UCSD-AML1 (cell line): ENCODE measurements around the gene FGD5.
A peak's percentile ranks its signal among the peaks of the same experiment; 100 is the strongest.
"Not testable (repeated sequence)": the region's sequence is repeated elsewhere in the genome, so short reads cannot be mapped to it uniquely, and the experiment has no call there.

ENCODE experiments used
- DNase-seq: peaks from one replicate; lab custom pipeline; 2025; ENCODE audit not compliant: unreplicated experiment; lab: John Stamatoyannopoulos, UW

Gene FGD5

DNA sequence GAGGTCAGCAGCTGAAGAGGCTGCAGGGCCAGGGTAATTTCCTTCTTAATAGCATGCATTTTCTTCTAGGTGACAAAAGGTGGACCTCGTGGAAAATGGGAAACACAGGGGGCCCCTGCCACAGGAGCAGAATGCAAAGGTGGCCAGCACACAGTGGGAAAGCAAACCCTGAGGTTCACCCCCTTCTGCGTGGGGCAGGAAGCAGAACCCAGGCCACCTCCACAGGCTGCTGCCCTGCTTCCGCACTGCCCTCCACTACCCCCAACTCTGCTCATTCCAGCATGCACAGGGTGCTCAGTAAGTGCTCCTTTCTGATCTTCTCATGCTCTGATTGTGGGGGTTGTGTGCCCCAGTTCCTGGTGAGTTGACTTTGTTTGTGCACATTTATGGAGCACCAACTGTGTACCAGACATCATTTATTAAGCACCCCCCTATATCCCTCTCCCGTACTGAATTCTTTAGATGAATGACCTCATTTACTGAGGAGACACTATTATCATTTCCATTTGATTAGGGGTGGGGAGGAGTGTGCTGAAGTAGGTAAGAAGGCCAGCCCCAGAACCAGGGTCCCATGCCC is 12.7 kb upstream of the FGD5 start:
- peak; percentile 40 for DNase-seq

DNA sequence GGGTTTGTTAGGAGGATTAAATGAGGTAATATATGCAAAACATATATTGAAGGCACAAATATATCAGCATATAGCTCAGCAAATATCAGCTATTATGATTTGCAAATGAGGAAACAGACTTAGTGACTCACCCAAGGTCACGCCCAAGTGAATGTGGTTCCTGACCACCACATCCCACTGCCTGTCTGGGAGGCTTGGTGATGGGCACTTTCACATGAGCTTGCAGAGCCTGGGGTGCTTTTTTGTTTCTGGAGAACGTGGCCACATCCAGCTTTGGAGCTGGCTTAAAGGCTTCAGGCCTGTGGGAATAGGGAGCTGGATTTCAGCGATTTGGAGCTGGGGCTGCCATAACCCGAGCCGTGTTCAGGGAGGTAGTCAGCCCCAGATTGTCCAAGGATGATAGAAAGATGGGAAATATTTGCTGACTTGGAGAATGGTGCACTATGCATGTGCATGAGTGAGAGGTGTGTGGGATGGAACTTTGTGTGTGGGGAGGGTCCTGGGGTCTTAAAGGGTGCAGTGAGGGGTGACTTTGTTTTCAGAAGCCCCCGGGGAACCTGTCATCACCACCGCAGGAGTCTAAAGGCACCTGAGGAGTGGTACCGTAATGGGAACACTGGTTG is 12.0 kb upstream of the FGD5 start:
- peak; percentile 74 for DNase-seq

DNA sequence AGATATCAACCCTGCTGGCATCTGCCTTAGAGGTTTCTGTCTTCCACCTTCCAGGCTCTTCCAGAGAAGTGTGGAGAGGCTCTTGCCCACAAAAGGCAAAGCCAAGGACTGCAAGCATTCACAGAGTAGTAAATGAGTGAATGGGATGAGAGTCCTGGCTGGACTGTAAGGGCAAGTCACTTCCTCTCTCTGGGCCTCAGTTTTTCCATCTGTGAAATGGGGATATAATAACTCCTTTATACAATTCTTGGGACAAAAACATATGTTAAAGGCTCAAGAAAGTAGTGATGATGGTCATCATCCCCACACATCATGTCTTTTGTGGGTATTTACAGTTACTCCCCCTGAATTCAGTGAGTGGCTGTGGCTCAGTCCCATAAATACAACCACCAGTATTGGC is 10.7 kb upstream of the FGD5 start:
- no peak for DNase-seq

DNA sequence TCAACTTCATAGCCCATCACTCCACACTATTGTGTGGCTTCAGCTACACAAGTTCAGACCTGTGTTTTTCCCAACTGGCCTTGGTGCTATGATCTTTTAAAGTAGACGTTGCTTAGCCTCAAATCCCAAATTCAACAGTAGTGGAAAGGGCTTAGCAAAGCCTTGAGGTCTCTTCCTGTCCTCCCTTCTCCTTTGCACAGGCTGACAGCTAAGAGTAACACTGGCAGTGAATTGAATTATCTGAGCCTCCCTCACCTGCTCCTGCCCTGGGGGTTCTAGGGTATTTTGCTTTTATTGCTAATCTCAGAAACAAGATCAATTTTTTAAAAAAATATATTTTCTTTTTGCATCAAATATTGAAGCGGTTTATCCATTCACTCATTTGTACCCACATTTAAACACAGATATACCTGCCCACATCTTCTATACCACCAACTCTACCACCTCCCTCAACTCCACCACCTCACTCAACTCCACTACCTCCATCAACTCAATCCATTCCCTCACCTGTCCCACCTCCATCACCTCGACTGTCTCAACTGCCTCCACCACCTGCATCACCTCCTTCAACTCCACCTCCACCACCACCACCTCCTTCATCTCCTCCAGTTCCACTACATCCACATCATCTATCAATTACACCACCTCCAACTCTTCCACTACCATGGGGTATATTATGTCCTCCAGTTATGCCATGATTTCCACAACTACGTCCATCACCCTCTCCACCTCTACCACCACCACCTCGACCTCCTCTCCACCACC is 10.1 kb upstream of the FGD5 start:
- no peak for DNase-seq

DNA sequence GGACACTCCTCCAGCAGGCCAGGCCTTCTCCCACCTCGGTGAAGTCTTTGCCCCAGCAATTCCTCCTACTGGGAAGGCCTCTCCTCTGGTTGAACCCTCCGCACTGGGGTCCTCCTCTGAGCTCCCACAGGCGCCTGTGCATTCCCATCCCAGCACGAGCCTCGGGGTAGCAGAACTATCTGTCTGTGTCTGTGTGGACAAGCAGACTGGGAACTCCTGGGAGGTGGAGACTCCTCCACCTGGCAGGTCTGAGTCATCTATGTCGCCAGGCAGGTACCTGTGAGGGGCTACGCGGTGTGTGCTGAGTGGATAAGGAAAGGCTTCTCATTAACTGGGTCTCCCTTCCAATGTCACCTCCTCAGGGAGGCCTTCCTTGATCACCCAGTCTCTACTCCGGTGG is 9.2 kb upstream of the FGD5 start:
- not testable (repeated sequence) for DNase-seq

DNA sequence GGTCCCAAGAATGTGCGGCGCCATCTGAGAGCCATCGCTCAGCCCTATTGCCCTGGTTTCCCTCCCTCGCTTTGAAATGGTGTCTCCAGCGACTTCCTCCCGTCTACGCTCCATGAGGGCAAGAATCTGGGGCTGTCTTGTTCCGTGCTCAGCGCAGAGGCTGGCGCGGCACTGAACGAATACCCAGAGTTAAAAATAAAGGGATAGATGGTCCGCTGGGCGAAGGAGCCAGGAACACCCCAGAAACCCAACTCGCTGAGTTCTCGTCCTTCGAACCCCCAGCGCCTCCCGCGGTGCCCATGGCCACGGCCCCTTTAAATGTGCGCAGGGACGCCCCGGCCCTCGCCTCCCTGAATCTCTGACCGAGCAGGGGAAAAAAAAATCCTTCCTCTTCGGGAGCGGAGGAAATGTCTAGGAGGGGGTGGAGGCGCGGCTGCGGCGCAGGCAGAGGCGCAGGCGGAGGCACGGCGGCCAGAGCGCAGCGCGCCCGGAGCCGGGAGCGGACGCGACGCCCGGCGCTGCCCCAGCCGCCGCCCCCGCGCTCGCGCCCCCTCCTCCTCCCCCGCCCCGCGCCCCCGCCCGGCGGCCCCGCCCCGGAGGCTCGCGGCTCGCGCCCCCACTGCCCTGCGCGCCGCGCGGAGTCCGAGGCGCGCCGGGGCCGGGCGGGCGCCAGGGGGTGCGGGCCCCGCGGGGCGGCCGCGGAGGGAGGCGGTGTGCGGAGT is 8.5 kb upstream of the FGD5 start:
- peak; percentile 81 for DNase-seq

DNA sequence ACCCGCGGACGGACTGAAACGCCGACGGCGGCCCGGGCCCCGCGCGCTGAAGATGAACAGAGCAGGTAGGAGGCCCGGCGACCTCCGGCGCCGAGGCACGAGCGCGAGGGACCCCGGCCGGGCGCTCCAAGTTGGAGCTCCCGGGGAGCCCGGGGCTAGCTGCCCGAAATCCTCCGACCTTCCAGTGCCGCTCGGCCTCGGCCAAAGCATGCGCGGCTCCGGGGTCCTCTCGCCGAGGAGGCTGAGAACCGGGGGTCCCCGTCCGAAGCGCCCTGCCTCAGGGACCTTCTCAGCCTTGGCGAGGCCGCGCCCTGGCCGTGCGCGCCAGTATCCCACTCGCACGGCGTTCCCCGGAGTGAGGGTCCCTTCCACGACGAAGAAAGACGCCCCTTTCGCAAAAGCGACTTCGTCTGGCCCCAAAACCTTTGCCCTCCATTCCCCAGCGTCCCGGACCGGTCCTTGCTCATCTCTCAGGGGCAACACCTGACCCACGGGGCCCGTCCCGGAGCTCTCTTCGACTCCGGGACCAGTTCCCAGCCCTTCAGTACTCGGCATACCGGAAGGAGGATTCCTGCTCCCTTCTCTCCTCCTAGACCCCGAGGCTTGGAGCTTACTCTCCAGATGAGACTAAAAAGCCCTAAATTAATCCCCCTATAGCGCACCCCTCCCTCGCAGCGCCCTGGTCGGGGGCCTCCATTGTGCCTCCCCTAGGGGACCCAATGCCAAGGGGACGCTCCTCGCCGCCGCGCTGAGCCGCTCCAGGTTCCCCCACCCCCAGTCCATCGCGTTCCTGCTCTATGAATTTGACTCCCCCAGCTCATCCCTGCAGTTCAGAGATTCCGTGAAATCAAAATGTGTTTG is 7.7 kb upstream of the FGD5 start:
- DNase-seq: peak; percentile 58

DNA sequence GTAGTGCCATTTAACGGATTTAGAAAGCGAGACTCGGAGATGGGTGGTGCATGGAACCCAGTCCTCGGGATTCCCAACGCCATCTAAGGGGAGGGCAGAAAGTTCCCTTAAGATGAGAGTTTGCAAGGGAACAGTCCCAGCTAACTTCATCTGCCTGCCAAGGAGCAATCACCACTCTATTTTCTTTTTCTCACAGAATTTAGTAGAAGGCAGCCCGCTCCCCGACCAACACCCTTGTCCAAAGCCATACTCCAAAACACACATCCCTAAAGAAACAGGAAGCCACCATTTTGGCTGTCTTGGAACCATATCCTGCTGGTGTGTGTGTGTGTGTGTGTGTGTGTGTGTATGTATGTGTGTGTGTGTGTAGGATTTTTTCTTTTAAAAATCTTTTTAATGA is 7.1 kb upstream of the FGD5 start:
- DNase-seq: peak; percentile 54

DNA sequence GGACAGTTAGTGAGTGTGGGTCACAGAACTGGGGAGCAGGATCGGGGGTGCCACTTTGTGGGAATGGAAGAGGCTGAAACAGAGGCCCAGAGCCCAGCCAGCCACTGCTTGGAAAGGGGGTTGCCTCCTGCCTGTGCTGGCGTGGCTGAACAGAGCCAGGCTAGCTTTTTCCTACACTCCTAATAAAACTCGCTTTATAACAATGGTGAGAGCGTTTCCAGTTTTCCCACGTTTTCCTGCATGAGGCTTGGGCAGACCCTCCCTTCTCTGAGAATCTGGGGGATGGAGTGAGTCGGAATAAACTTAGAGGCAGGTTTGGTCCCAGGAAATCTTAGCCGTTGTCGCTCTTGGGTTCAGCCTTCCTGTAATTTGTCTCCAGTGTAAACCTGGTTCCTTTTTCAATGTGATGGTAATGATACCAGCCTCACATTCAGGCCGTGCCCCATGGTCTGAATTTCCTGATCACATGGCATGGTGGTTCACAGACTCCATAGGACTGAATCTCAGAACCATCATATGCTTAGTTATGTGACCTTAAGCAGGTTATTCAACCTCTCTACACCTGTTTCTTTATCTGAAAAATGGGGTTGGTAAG is 6.5 kb upstream of the FGD5 start:
- DNase-seq: peak; percentile 47

DNA sequence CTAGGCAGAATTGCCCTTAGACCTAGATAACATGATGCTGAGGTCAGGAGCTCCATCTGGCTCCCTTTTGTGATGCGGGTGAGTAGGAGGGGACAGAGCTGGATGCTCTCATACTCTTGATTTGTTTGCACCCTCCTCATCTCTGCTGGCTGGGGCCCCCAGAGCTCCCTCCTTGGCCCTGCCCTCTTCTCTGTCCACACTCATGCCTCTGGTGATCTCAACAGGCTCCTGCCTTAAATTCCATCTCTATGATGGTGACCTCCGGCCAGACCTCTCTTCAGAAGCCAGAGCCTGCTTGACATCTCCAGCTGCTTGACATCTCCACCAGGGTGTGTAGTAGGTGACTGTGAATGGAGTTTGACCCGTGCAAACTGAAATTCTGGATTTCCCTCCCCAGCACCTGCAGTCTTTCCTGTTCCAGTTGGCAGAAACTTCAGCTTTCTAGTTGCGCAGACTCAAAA is 4.3 kb upstream of the FGD5 start:
- no peak for DNase-seq

DNA sequence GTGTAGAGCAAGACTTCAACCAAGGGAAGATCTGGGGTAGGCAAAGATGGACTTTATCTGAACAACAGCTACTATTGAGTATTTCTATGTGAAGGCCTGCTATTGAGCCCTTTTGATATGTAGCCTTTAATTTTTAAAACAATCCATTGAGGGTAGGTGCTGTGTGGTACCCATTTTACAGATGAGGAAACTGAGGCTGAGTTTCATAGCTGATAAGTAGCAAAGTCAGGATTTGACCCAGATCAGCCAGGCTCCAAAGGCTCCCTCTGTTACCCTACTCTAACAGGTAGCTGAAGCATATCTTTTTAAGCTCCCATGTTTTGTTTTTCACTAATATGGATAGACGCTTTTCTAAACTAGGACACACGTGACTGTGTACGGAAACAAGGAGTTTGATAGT is 2.4 kb upstream of the FGD5 start:
- no peak for DNase-seq

DNA sequence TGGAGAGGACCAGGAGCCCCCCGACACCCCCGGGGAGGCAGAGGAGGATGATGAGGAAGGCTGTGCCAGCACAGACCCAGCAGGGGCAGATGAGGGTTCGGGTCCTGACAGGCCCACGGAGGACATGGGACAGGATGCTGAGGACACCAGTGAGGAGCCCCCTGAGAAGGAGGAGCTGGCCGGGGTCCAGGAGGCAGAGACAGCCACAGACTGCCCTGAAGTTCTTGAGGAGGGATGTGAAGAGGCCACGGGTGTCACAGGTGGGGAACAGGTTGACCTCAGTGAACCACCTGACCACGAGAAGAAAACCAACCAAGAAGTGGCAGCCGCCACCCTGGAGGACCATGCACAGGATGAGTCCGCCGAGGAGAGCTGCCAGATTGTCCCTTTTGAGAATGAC is 909 bp downstream of the FGD5 start:
- DNase-seq: no peak

DNA sequence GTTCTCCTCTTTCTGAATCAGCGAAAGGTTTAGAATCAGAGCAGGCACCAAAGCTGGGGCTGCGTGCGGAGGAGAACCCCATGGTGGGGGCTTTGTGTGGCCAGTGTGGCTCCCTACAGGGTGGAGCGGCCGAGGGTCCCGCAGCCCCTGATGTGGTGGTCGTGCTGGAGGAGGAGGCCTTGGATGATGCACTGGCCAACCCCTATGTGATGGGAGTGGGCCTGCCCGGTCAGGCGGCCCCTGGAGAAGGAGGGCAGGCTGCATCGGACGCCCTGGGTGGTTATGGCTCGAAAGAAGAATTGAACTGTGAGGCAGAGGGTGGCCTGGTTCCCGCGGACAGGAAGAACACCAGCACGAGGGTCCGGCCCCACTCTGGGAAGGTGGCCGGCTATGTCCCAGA is 1.4 kb downstream of the FGD5 start:
- DNase-seq: no peak

DNA sequence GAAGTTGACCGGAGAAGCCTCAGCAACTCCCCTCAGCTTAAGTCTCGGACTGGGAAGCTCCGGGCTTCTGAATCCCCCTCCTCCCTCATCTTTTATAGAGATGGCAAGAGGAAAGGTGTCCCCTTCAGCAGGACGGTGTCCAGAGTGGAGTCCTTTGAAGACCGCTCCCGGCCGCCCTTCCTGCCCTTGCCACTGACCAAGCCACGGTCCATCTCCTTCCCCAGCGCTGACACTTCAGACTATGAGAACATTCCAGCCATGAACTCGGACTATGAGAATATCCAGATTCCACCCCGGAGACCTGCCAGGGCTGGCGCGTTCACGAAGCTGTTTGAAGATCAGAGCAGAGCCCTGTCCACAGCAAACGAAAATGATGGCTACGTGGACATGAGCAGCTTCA is 2.4 kb downstream of the FGD5 start:
- DNase-seq: no peak

DNA sequence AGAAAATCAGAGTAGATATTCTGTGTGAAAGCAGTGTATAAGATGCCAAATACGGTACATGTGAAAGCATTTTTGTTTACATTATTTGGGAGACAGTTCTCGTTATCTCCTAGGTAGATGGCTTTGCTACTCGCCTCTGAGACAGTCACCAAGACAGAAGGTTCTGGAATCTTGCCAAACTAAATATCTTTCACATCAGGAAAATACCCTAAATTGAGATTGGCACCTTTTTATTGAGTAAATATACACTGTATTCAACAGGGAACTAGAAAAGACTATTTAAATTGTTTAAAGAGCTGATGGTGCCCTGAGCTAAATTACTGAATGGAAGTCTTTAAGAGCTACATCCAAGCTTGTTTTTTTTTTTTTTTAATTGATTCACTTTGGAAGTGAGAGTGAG is 3.4 kb downstream of the FGD5 start:
- DNase-seq: no peak

DNA sequence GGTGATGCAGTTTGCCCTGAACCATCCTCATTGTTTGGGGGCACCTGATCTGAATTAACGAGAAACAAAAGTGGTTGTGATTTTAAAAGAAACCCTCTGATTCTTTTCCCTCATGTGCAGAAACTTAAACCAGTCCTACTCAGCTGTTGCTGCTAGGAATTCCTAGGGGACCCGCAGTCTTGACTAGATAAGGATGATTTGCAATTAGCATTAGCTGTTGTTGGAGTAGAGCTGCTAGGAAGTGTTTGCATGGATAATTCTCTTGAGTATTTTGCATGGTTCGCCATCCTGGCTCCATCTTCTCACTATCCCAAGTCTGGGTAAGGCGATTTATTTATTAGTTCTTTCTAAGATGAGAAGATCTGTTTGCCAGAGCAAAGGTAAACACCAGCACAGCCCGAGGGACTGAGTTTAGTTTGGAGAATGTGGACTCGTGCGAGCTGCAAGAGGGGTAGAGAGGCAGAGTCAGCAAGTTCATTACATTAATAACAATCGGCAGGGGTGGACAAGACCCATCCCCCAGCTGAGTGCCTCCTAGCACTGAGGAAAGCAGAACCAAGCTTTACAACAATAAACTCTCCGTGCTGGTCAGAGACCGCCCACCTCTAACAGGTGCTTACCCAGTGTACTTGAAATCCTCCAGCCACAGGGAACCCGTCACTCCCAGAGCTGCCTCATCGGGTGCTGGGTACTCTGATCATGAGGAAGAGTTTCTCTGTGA is 4.1 kb downstream of the FGD5 start:
- no peak for DNase-seq

DNA sequence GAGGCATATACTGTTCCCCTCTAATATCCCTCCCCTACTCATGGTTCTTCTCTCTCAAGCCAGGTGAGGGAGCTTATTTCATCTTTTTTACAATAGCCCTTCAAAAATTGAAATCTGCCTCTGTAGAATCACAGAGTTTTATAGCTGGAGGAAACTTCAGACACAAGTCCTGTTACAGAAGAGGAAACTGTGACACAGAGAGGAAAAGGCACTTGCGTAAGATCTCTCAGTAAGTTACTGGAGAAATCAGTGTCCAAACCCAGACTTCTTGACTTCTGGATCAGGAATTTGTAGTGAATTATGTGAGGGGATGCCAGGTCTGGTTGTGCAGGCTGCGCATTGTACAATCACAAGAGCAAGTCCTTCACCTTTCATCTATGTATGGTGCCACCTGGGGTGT is 4.6 kb downstream of the FGD5 start:
- DNase-seq: no peak

DNA sequence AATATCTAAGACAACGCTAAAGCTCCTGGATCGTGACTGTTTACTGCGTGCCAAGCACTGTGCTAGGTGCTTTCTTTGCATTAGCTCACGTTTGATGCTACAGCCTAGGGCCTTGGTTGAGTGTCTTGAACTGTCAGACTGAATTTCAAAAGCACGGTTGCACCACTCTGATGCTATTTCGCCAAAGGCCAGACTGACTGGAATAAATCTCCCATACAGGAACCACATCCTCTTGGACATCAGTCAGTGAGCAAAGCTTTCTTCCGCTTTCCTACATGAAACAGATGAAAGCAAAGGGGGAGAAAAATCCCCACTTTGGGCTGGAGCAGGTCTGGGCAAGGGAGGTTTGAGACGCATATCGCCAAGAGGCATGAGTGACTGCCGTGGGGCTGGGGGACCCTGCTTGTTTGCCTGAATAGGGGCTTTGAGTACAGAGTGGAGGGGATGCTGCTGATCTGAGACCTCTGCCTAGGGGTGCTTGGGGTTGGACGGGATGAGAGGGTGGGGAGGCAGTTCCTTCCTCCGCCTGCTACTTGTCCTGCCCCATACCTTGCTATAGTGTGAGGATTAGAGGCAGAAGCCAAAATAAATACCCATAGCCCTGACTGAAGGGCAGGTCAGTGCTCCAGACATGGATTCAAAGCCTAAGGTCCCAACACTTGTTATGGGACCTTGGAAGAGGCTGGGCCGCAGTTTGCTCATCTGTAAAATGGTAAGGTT is 5.3 kb downstream of the FGD5 start:
- DNase-seq: no peak

DNA sequence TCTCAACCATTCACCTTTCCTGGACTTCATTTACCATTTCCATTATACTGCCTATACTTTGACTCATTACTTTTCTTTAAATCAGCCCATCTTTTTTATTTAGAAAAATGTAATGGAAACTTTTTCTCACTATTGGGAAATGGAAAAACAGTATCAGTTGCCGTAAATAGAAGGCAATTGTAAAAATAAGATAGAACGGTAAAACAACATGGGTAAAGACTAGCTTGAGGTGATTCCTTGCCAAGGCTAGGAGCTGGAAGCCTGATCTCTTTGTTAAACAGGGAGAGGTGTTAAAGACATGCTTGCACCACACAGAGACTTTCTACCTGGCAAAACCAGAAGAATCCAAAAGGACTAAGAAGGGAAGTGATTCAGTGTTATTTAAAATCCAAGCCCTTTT is 5.9 kb downstream of the FGD5 start:
- DNase-seq: no peak
